GM23248 (cell line): ENCODE measurements around the gene STXBP4. TPM values are rescaled to one million over a fixed set of nuclear protein-coding genes. Genes with fewer than 3 reads are reported as not detected.
A peak's percentile ranks its signal among the peaks of the same experiment; 100 is the strongest.

ENCODE experiments used
- DNase-seq: peaks from one replicate; pipeline ENCODE4 v3.0.0-alpha.2; 2015
- H2AFZ ChIP-seq: fragments of 200-600 bp; sonication (generic); 2 replicates; pipeline ENCODE4 v1.6.1; 2016; ENCODE audit warnings: antibody characterized with exemption
- H3F3A ChIP-seq: fragments of 200-600 bp; sonication (generic); 2 replicates; pipeline ENCODE4 v1.6.1; 2016; ENCODE audit warnings: mild to moderate bottlenecking, antibody characterized with exemption, mixed run types; ENCODE audit not compliant: insufficient read depth
- H3K27ac ChIP-seq: fragments of 200-600 bp; sonication (generic); 2 replicates; pipeline ENCODE4 v1.5.1; 2016; ENCODE audit warnings: mild to moderate bottlenecking
- H3K27me3 ChIP-seq: fragments of 200-600 bp; sonication (generic); replicated peaks from 2 replicates; pipeline ENCODE4 v1.6.1; 2016; ENCODE audit warnings: mild to moderate bottlenecking; ENCODE audit not compliant: insufficient read depth
- H3K36me3 ChIP-seq: fragments of 200-600 bp; sonication (generic); 2 replicates; pipeline ENCODE4 v1.6.1; 2016; ENCODE audit warnings: low read depth, mild to moderate bottlenecking
- H3K4me1 ChIP-seq: fragments of 200-600 bp; sonication (generic); 2 replicates; pipeline ENCODE4 v1.6.1; 2016; ENCODE audit warnings: mild to moderate bottlenecking; ENCODE audit not compliant: insufficient read depth
- H3K4me2 ChIP-seq: fragments of 200-600 bp; sonication (generic); one replicate; pipeline ENCODE4 v1.6.1; 2016; ENCODE audit warnings: mild to moderate bottlenecking; ENCODE audit not compliant: unreplicated experiment
- H3K4me3 ChIP-seq: fragments of 200-600 bp; sonication (generic); 2 replicates; pipeline ENCODE4 v1.5.1; 2016; ENCODE audit warnings: mild to moderate bottlenecking
- H3K79me2 ChIP-seq: fragments of 200-600 bp; sonication (generic); 2 replicates; pipeline ENCODE4 v1.6.1; 2016; ENCODE audit warnings: mild to moderate bottlenecking; ENCODE audit not compliant: insufficient read depth
- H3K9ac ChIP-seq: fragments of 200-600 bp; sonication (generic); 2 replicates; pipeline ENCODE4 v1.6.1; 2016; ENCODE audit warnings: mild to moderate bottlenecking
- H3K9me2 ChIP-seq: fragments of 200-600 bp; sonication (generic); 2 replicates; pipeline ENCODE4 v1.6.1; 2016; ENCODE audit warnings: mixed run types, mild to moderate bottlenecking, moderate library complexity; ENCODE audit not compliant: insufficient read depth
- H3K9me3 ChIP-seq: fragments of 200-600 bp; sonication (generic); one replicate; pipeline ENCODE4 v1.6.1; 2017; ENCODE audit warnings: low read depth
- H4K20me1 ChIP-seq: fragments of 200-600 bp; sonication (generic); 2 replicates; pipeline ENCODE4 v1.6.0; 2016; ENCODE audit not compliant: insufficient read depth
- EZH2 ChIP-seq: fragments of 200-600 bp; sonication (generic); IDR thresholded peaks from 2 replicates; pipeline ENCODE4 v1.6.1; 2018; ENCODE audit warnings: antibody characterized with exemption, mild to moderate bottlenecking; ENCODE audit not compliant: insufficient read depth, poor library complexity, severe bottlenecking
- EZH2phosphoT487 ChIP-seq: fragments of 200-600 bp; sonication (generic); IDR thresholded peaks from 2 replicates; pipeline ENCODE4 v1.6.1; 2018; ENCODE audit warnings: antibody characterized with exemption, moderate library complexity, mild to moderate bottlenecking, low read depth; ENCODE audit not compliant: insufficient read depth
- WGBS, 2 experiments: methylation state at CpG; one replicate each; pipeline ENCODE4 v1.1.6; 2015 to 2017; ENCODE audit warnings: low lambda C conversion rate in 2 of 2, low coverage in 1 of 2; ENCODE audit errors: missing lambda C conversion rate in 2 of 2; 5-methylcytosine and 5-hydroxymethylcytosine counted together
- in situ Hi-C: fragments of 300-500 bp; cut with MboI; formaldehyde crosslinking; loops from 2 replicates; pipeline ENCODE4 v1.15.0; 2020
- polyA plus RNA-seq: library from polyadenylated mRNA; unstranded; fragments of >200 nt; fragmentation: Nextera tagmentation; extraction: Ambion mirVana; gene quantifications from 2 replicates; pipeline ENCODE4 v1.2.1, GENCODE V29; 2016
- total RNA-seq: library from RNA; depleted of rRNA; stranded (reverse); fragments of >200 nt; shearing (Covaris generic); gene quantifications from 2 replicates; pipeline ENCODE4 v1.2.3, GENCODE V29; 2014

STXBP4 gene
- total and polyA plus RNA-seq, 2 experiments from 2014 or later: 5.9 to 8.7 TPM

DNA sequence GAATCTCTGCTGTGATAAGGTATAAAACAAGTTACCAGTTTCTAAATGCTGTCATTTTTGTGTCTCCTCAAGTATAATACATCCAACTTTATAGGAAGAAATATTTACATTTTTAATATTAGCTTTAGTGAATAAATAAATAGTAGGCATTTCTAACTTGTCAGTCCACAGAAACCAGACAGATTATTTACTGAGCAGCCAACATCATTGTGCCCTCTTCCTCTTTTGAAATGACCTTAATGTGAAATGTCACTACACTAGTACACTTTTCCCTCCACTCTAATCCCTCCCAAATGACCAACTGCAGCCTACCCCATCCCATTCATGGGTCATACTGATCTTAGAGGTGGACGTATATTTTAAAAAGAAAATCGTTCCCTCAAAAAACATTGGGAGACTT, 9.2 kb downstream of the STXBP4 start:
- Histone ChIP-seq H4K20me1 (no peaks in the 10 kb centered on the region), H3K9ac (no peak overlapping the region), H3F3A (peaks cover 3% of the 10 kb centered on the region; the same call in 1 of the 2 replicates), H2AFZ (no peak overlapping the region), H3K79me2 (peaks cover 12% of the 10 kb centered on the region), H3K9me2 (no peaks in the 10 kb centered on the region), H3K36me3 (no peaks in the 10 kb centered on the region), H3K4me2 (no peak overlapping the region), H3K4me3 (no peak overlapping the region), H3K27me3 (no peaks in the 10 kb centered on the region), H3K4me1 (no peaks in the 10 kb centered on the region), H3K27ac (no peak overlapping the region), H3K9me3 (no peaks in the 10 kb centered on the region)
- no peak for DNase-seq
- in situ Hi-C loops: loop anchor here (25.0 kb wide), 1 partner anchor 535 kb away; the partner anchor contains the start of gene SMIM36
- TF ChIP-seq EZH2phosphoT487: no peak
- TF ChIP-seq EZH2: no peak
- WGBS, 2 experiments: 99 to 100% methylated on average over 2 of the region's 2 CpGs

GRCh38 chr17:54979657-54980056, 11.1 kb downstream of the STXBP4 start:
- in situ Hi-C loops: loop anchor here (25.0 kb wide), 1 partner anchor 533 kb away; the partner anchor contains the start of gene SMIM36

GRCh38 chr17:54980375-54980774, 11.8 kb downstream of the STXBP4 start:
- H3K4me2 ChIP-seq: no peak overlapping the region
- no peaks in the 10 kb centered on the region for H3K9me3 ChIP-seq
- H3K79me2 ChIP-seq: no peaks in the 10 kb centered on the region; the same call in 1 of the 2 replicates
- no peak for DNase-seq
- no peak overlapping the region for H3K4me3 ChIP-seq
- H3K27ac ChIP-seq: no peak overlapping the region
- H3K36me3 ChIP-seq: no peaks in the 10 kb centered on the region
- no peaks in the 10 kb centered on the region for H3K27me3 ChIP-seq
- TF ChIP-seq EZH2phosphoT487 (no peak), EZH2 (no peak)
- H3F3A ChIP-seq: peaks cover 3% of the 10 kb centered on the region; the same call in 1 of the 2 replicates
- 60 to 67% methylated on average over 3 of the region's 3 CpGs for WGBS, 2 experiments
- no peak overlapping the region for H3K9ac ChIP-seq
- in situ Hi-C loops: loop anchor here (25.0 kb wide), 1 partner anchor 532 kb away; the partner anchor contains the start of gene SMIM36
- no peaks in the 10 kb centered on the region for H4K20me1 ChIP-seq
- no peaks in the 10 kb centered on the region; the same call in 1 of the 2 replicates for H3K9me2 ChIP-seq
- H2AFZ ChIP-seq: no peak overlapping the region
- H3K4me1 ChIP-seq: peaks cover 6% of the 10 kb centered on the region

More at GRCh38 chr17:54979657-54980056, 11.1 kb downstream of the STXBP4 start:
- DNase-seq: no peak
- Histone ChIP-seq H3K4me2 (no peak overlapping the region), H2AFZ (no peak overlapping the region), H3K4me1 (no peaks in the 10 kb centered on the region), H3K36me3 (no peaks in the 10 kb centered on the region), H3K9me2 (no peaks in the 10 kb centered on the region; the same call in 1 of the 2 replicates), H3F3A (peaks cover 3% of the 10 kb centered on the region; the same call in 1 of the 2 replicates), H3K79me2 (no peaks in the 10 kb centered on the region; the same call in 1 of the 2 replicates), H3K4me3 (no peak overlapping the region), H3K27me3 (no peaks in the 10 kb centered on the region), H3K27ac (no peak overlapping the region), H3K9ac (no peak overlapping the region), H3K9me3 (no peaks in the 10 kb centered on the region), H4K20me1 (no peaks in the 10 kb centered on the region)
- TF ChIP-seq EZH2: no peak
- TF ChIP-seq EZH2phosphoT487: no peak

GRCh38 chr17:54982399-54982798, 13.8 kb downstream of the STXBP4 start:
- Histone ChIP-seq H2AFZ (no peak overlapping the region), H3K4me3 (no peak overlapping the region), H3K27ac (no peak overlapping the region), H4K20me1 (no peaks in the 10 kb centered on the region), H3K9me3 (no peaks in the 10 kb centered on the region), H3F3A (peaks cover 3% of the 10 kb centered on the region; the same call in 1 of the 2 replicates), H3K9me2 (no peaks in the 10 kb centered on the region; the same call in 1 of the 2 replicates), H3K9ac (no peak overlapping the region), H3K36me3 (no peaks in the 10 kb centered on the region), H3K27me3 (no peaks in the 10 kb centered on the region), H3K4me1 (peaks cover 11% of the 10 kb centered on the region), H3K79me2 (no peaks in the 10 kb centered on the region), H3K4me2 (no peak overlapping the region)
- in situ Hi-C loops: loop anchor here (25.0 kb wide), 1 partner anchor 530 kb away; the partner anchor contains the start of gene SMIM36
- no peak for TF ChIP-seq EZH2
- no peak for TF ChIP-seq EZH2phosphoT487
- DNase-seq: peak; percentile 19
